Measurements from ENCODE around the gene SHISA6. TPM values are rescaled to one million over a fixed set of nuclear protein-coding genes. Genes with fewer than 3 reads are reported as not detected.

SHISA6 gene
- total RNA-seq, 1 experiment from 2014 or later: 21.1 TPM

DNA sequence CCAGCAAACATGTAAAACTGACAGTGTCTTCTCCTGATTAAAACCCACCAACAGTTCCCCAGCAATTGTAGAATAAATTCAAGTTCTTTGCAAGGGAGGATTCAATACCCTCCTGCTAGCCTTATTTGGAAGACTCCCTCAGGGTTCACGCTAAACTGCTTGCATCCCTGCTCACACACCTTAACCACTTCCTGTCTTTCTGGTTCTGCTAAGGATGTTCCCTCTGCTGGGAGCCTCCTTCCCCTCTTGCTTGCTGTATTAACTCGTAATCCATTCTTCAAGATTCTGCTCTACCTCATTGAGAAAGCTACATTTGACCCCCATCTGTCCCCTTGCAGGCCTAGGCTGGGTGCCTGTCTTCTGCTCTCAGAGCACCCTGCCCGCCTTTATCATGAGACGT, 2.3 kb upstream of the SHISA6 start:
- Mint-ChIP-seq H3K4me3 (ENCODE audit: unreplicated experiment) (peak overlapping the region; percentile 63), H3K4me1 (ENCODE audit: low read depth, unreplicated experiment) (no peaks in the 10 kb centered on the region), H3K27ac (ENCODE audit: unreplicated experiment) (no peak overlapping the region), H3K27me3 (ENCODE audit: insufficient read depth, unreplicated experiment) (no peaks in the 10 kb centered on the region), H3K36me3 (ENCODE audit: insufficient read depth, unreplicated experiment) (peaks cover 16% of the 10 kb centered on the region), H3K9me3 (ENCODE audit: unreplicated experiment) (peaks cover 4% of the 10 kb centered on the region)
- no peaks in the 10 kb centered on the region for H3K36me3 ChIP-seq (ENCODE audit: control insufficient read depth, insufficient read depth, low read length)
- BruUV-seq (replicated peaks): no TSS peak
- H3K4me1 ChIP-seq: no peaks in the 10 kb centered on the region
- H3K27me3 ChIP-seq (replicated peaks; ENCODE audit: control insufficient read depth, insufficient read depth, low read length): no peaks in the 10 kb centered on the region
- DNase-seq: no peak
- ChIA-PET POLR2A (no interaction called here), CTCF (no interaction called here)
- TF ChIP-seq, protein P1, sequence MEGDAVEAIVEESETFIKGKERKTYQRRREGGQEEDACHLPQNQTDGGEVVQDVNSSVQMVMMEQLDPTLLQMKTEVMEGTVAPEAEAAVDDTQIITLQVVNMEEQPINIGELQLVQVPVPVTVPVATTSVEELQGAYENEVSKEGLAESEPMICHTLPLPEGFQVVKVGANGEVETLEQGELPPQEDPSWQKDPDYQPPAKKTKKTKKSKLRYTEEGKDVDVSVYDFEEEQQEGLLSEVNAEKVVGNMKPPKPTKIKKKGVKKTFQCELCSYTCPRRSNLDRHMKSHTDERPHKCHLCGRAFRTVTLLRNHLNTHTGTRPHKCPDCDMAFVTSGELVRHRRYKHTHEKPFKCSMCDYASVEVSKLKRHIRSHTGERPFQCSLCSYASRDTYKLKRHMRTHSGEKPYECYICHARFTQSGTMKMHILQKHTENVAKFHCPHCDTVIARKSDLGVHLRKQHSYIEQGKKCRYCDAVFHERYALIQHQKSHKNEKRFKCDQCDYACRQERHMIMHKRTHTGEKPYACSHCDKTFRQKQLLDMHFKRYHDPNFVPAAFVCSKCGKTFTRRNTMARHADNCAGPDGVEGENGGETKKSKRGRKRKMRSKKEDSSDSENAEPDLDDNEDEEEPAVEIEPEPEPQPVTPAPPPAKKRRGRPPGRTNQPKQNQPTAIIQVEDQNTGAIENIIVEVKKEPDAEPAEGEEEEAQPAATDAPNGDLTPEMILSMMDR (IDR thresholded peaks at IDR 0.05; ENCODE audit: insufficient read depth in 1 of 2, low read depth in 1 of 2, low read length in 1 of 2, severe bottlenecking in 1 of 2, unreplicated experiment in 1 of 2): no peak
- intact Hi-C loops (cut with micrococcal nuclease; ENCODE audit: unreplicated experiment): no loop called here
- H3K9me3 ChIP-seq: no peaks in the 10 kb centered on the region
- H3K4me3 ChIP-seq (ENCODE audit: low read depth, low read length): no peak overlapping the region

GRCh38 chr17:11239379-11239970, 1.5 kb upstream of the SHISA6 start:
- TF ChIP-seq, protein P1 (IDR thresholded peaks at IDR 0.05; ENCODE audit: insufficient read depth in 1 of 2, low read depth in 1 of 2, low read length in 1 of 2, severe bottlenecking in 1 of 2, unreplicated experiment in 1 of 2): no peak
- H3K9me3 Mint-ChIP-seq (ENCODE audit: unreplicated experiment): no peaks in the 10 kb centered on the region
- Histone ChIP-seq H3K4me3 (ENCODE audit: low read depth, low read length) (peak overlapping the region; percentile 52), H3K36me3 (ENCODE audit: control insufficient read depth, insufficient read depth, low read length) (no peaks in the 10 kb centered on the region), H3K27me3 (replicated peaks; ENCODE audit: control insufficient read depth, insufficient read depth, low read length) (no peaks in the 10 kb centered on the region), H3K4me1 (no peaks in the 10 kb centered on the region), H3K9me3 (no peaks in the 10 kb centered on the region)
- no peak overlapping the region for H3K27ac Mint-ChIP-seq (ENCODE audit: unreplicated experiment)
- ChIA-PET POLR2A (no interaction called here), CTCF (no interaction called here)
- no peaks in the 10 kb centered on the region for H3K27me3 Mint-ChIP-seq (ENCODE audit: insufficient read depth, unreplicated experiment)
- intact Hi-C loops (cut with micrococcal nuclease; ENCODE audit: unreplicated experiment): no loop called here
- no TSS peak for BruUV-seq (replicated peaks)
- H3K36me3 Mint-ChIP-seq (ENCODE audit: insufficient read depth, unreplicated experiment): peaks cover 21% of the 10 kb centered on the region
- no peak for DNase-seq
- H3K4me1 Mint-ChIP-seq (ENCODE audit: low read depth, unreplicated experiment): no peaks in the 10 kb centered on the region
- peak overlapping the region; percentile 63 for H3K4me3 Mint-ChIP-seq (ENCODE audit: unreplicated experiment)

DNA sequence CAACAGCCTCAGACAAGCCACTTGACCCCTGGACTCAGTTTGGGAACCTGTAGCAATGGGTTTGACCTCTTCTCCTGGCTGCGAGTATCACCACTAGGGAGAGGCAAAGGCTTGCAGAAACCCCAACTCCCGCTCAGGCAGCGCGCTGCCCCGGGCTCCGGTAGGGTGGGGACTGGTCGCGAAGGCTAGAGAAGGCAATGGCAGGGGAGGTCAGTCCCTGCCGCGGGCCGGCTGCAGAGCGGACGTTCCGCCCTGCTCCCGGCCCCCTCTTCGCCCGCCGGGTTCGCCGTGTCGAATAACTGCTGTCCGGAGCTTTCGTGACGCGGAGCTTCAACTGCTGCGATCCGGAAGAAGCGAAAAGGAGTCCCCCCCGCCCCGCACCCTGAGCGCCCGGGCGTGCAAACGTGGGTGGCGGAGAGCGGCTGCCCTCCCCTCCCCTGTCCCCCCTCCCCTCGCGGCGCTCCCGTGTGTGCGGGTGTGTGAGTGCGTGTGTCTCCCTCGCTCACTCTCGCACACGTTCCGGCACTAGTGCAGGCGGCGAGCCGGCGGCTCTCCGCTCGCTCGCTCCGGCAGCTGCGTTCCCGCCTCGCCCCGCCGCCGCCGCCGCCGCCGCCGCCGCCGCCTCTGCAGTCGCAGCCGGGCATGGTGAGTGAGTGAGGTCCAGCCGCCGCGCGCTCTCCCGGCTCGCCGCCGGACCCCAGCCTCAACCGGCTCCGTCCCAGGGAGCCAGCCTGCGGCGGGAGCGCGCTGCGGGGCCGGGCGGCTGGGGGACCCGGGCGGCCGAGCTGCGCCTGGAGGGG, 772 bp upstream of the SHISA6 start:
- BruUV-seq (replicated peaks): no TSS peak
- no peak overlapping the region for H3K27ac Mint-ChIP-seq (ENCODE audit: unreplicated experiment)
- ChIA-PET CTCF (no interaction called here), POLR2A (interaction anchor here (0.6 kb wide), 2 partner anchors 99 to 309 kb away, joined by 6 to 7 read pairs; no protein-coding TSS in a partner anchor)
- H3K27me3 Mint-ChIP-seq (ENCODE audit: insufficient read depth, unreplicated experiment): no peaks in the 10 kb centered on the region
- DNase-seq: peak; percentile 20 to 29
- H3K4me3 ChIP-seq (ENCODE audit: low read depth, low read length): peak overlapping the region; percentile 52
- H3K36me3 Mint-ChIP-seq (ENCODE audit: insufficient read depth, unreplicated experiment): peaks cover 27% of the 10 kb centered on the region
- TF ChIP-seq, protein P1 (IDR thresholded peaks at IDR 0.05; ENCODE audit: insufficient read depth in 1 of 2, low read depth in 1 of 2, low read length in 1 of 2, severe bottlenecking in 1 of 2, unreplicated experiment in 1 of 2): no peak
- no peaks in the 10 kb centered on the region for H3K9me3 Mint-ChIP-seq (ENCODE audit: unreplicated experiment)
- intact Hi-C loops (cut with micrococcal nuclease; ENCODE audit: unreplicated experiment): loop anchor here (5.0 kb wide), 1 partner anchor 63 kb away; no protein-coding TSS in a partner anchor
- H3K4me1 ChIP-seq: no peaks in the 10 kb centered on the region
- no peaks in the 10 kb centered on the region for H3K27me3 ChIP-seq (replicated peaks; ENCODE audit: control insufficient read depth, insufficient read depth, low read length)
- no peaks in the 10 kb centered on the region for H3K4me1 Mint-ChIP-seq (ENCODE audit: low read depth, unreplicated experiment)
- peak overlapping the region; percentile 63 for H3K4me3 Mint-ChIP-seq (ENCODE audit: unreplicated experiment)
- no peaks in the 10 kb centered on the region for H3K9me3 ChIP-seq
- no peaks in the 10 kb centered on the region for H3K36me3 ChIP-seq (ENCODE audit: control insufficient read depth, insufficient read depth, low read length)
